ENCODE measurements around the gene NUAK2. TPM values are rescaled to one million over a fixed set of nuclear protein-coding genes. Genes with fewer than 3 reads are reported as not detected.
A peak's percentile ranks its signal among the peaks of the same experiment; 100 is the strongest.

The NUAK2 gene
- total RNA-seq, 2 experiments from 2014 or later = 13.0 to 14.7 TPM

DNA sequence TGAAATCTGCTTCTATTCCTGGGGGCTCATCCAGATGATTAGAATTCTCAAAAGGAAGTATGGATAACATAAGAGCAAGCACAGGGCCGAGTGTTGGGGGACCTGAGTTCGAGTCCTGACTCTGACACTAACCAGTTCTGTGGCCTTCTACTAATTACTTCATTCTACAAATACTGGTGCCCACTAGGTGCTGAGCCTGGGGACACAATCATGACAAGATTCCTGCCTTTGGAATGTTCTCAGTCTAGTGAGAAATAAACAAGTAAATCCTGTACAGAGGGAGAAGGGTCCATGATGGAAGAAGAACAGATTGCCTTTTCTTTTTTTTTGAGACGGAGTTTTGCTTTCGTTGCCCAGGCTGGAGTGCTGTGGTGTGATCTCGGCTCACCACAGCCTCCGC, 2.2 kb upstream of the NUAK2 start:
- peaks cover 31% of the 10 kb centered on the region for H3K27me3 Mint-ChIP-seq
- H3K9me3 Mint-ChIP-seq = no peaks in the 10 kb centered on the region
- peaks cover 24% of the 10 kb centered on the region for H3K4me1 Mint-ChIP-seq
- DNase-seq (no peak), ATAC-seq (ENCODE audit: low read depth) (no peak)
- H3K27ac Mint-ChIP-seq = no peak overlapping the region
- H3K36me3 Mint-ChIP-seq = no peaks in the 10 kb centered on the region
- H3K4me3 Mint-ChIP-seq = no peak overlapping the region
- POLR2A ChIA-PET = interaction anchor here (9.4 kb wide), 1 partner anchor 38 kb away, joined by 170 read pairs; no protein-coding TSS in a partner anchor

DNA sequence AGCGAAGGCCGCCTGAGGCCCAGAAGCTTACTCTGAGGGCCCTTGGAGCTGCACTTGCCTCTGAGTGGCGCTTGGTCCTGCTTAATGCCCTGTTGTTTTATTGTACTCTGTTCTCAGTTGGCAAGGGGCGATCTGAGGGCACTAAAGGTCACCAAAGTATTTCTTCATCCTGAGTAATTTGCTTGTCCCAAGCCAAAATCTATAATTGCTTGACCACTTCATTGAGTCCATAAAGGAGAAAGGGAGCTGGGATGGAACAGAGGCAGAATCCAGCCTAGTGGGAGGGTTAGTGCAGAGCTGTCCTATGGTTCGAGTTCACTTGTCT, 376 bp upstream of the NUAK2 start:
- Mint-ChIP-seq H3K9me3 (no peaks in the 10 kb centered on the region), H3K27me3 (peaks cover 28% of the 10 kb centered on the region), H3K4me3 (peak overlapping the region; percentile 87), H3K4me1 (peaks cover 35% of the 10 kb centered on the region), H3K36me3 (no peaks in the 10 kb centered on the region), H3K27ac (no peak overlapping the region)
- no peak for DNase-seq
- ATAC-seq (ENCODE audit: low read depth) = peak; percentile 34
- POLR2A ChIA-PET = interaction anchor here (0.8 to 9.4 kb wide), 4 partner anchors 36 to 47 kb away, joined by 3 to 170 read pairs (median 16); no protein-coding TSS in a partner anchor

DNA sequence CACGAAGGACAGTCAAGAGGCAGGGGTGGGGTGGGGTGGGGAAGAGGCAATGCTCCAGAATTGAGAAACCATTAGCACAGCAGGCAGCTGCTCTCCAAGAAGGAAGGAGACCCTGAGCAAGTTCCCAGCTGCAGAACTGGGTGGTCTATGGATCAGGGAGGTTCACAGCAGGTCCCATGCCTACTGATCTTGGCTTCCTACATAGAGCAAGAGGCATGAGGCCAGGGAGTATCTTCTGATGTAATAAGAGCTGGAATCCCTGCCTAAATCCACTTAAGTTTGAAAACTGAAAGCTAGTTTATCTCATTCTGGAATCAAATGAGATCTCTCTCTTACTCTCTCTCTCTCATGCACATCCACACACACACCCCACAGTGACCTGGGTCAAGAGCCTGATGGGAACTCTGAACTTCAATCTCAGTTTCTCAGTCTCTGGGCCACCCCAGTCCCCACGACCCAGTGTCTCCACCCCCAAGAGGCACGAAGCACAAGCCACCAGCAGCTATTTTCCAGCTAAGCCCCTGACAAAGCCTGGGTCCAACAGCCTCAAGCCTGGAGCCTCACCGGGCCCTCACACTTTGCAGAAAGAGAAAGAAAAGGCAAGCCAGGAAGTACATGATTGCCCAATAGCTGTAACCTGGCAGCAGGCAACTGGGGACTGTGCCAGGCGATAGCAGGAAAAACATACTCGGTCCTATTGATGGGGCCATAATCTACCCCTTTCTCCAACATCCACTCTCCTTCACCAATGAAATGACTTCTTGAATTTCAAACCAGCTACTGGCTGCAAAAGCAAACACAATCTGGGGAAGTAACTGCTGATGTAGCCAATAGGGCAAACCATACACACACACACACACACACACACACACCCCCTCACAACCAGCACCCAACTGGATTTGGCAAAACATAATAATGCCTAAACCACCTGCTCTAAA, 2.2 kb downstream of the NUAK2 start:
- peak; percentile 43 for DNase-seq
- POLR2A ChIA-PET = interaction anchor here (1.6 to 9.4 kb wide), 3 partner anchors 33 to 46 kb away, joined by 6 to 170 read pairs (median 12); no protein-coding TSS in a partner anchor
- ATAC-seq (ENCODE audit: low read depth) = peak; percentile 29
- Mint-ChIP-seq H3K27me3 (peaks cover 17% of the 10 kb centered on the region), H3K9me3 (no peaks in the 10 kb centered on the region), H3K36me3 (no peaks in the 10 kb centered on the region), H3K4me1 (peaks cover 50% of the 10 kb centered on the region), H3K27ac (peak overlapping the region; percentile 77), H3K4me3 (peak overlapping the region; percentile 87)

DNA sequence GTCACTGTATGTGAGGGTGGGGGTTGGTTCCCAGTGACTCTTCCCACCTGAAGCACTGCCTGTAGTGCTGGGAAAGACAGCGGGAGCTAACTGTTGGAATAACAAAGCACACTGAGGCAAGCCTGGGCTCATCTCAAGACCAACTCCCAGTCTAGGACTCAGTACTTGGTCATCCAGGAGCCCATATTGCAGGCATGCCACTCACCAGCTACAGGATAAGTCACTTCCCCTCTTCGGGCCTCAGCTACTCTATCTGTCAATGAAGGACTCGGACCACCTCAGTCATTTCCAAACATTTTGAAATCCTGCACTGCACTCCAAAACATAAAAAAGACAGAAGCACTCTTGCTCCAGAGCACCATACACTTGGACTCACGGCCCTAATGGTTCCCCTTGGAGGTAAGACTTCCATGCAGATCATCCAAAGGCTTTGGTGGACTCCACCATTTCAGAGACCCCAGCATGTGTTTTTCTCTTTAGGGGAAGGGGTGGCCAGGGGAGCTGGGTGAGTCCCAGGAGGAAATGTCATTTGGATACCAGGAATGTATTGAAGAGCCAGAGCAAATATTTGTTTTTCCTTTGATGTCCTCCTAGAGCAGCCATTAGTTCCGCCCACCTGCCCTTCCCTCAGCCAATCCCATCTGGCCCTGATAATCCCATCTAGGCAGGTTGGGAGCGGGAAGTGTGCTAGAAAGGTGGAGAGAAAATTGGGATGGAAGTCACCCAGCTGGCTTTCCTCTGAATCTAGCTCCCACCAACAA, 3.1 kb downstream of the NUAK2 start:
- POLR2A ChIA-PET = interaction anchor here (1.6 to 9.4 kb wide), 3 partner anchors 32 to 45 kb away, joined by 6 to 170 read pairs (median 12); no protein-coding TSS in a partner anchor
- peaks cover 10% of the 10 kb centered on the region for H3K27me3 Mint-ChIP-seq
- DNase-seq (no peak), ATAC-seq (ENCODE audit: low read depth) (no peak)
- H3K27ac Mint-ChIP-seq = peak overlapping the region; percentile 65
- no peaks in the 10 kb centered on the region for H3K9me3 Mint-ChIP-seq
- H3K36me3 Mint-ChIP-seq = no peaks in the 10 kb centered on the region
- H3K4me1 Mint-ChIP-seq = peaks cover 55% of the 10 kb centered on the region
- peak overlapping the region; percentile 50 for H3K4me3 Mint-ChIP-seq

DNA sequence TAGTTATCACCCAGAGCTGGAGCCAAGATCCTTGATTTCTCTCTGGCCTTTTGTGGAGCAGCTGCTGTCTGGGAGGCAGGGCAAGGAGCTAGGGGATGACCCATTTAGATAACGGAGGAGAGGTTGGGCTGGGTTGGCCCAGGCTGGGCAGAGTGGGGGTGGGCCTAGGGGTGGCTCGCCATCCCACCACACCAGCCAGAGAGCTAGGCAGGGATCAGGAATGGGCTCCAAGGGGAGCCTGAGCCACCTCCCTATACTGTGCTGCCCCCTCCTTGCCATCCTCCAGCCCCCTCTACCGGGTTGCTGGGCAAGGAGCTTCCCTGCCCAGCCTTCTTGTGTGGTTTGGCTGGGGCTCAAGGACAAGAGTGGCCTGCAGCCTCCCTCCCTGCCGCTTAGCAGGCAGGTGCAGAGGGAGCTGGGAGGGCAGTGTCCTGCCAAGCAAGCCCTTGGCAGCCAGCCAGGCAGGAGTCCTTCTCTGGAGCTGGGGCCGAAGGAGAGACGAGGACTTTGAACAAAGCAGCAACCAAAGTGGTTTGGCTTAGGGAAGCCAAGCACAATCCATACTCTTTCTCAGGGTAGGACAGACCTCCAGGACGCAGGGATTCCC, 4.1 kb downstream of the NUAK2 start:
- Mint-ChIP-seq H3K4me3 (peak overlapping the region; percentile 7), H3K27ac (peak overlapping the region; percentile 52), H3K27me3 (peaks cover 6% of the 10 kb centered on the region), H3K4me1 (peaks cover 63% of the 10 kb centered on the region), H3K36me3 (no peaks in the 10 kb centered on the region), H3K9me3 (no peaks in the 10 kb centered on the region)
- POLR2A ChIA-PET = interaction anchor here (1.1 to 9.4 kb wide), 2 partner anchors 14 to 31 kb away, joined by 3 to 170 read pairs; no protein-coding TSS in a partner anchor
- DNase-seq (no peak), ATAC-seq (ENCODE audit: low read depth) (no peak)

DNA sequence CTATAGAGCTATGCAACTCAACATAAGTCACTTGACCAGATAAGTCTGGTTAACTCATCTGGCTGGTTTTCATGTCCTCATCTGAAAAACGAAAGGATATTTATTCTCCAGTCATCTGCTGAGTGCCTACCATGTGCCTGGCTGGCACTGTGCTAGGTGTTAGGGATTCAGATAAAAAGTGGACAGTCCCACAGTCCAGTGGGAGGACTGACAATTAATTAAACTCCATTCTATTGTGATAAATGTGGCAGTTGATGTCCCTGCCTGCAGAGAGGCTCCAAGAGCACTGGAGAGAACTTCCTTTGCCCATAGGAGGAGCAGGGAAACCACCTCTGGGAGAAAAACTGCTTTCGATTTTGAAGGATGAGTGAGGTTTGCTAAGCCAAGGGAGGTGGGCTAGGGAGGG, 5.4 kb downstream of the NUAK2 start:
- Mint-ChIP-seq H3K27ac (peak overlapping the region; percentile 11), H3K36me3 (no peaks in the 10 kb centered on the region), H3K4me1 (peaks cover 61% of the 10 kb centered on the region), H3K9me3 (no peaks in the 10 kb centered on the region), H3K4me3 (peak overlapping the region; percentile 46), H3K27me3 (no peaks in the 10 kb centered on the region)
- ATAC-seq (ENCODE audit: low read depth) (no peak), DNase-seq (no peak)
- POLR2A ChIA-PET = interaction anchor here (2.0 to 3.3 kb wide), 2 partner anchors 29 to 38 kb away, joined by 4 to 79 read pairs; no protein-coding TSS in a partner anchor

DNA sequence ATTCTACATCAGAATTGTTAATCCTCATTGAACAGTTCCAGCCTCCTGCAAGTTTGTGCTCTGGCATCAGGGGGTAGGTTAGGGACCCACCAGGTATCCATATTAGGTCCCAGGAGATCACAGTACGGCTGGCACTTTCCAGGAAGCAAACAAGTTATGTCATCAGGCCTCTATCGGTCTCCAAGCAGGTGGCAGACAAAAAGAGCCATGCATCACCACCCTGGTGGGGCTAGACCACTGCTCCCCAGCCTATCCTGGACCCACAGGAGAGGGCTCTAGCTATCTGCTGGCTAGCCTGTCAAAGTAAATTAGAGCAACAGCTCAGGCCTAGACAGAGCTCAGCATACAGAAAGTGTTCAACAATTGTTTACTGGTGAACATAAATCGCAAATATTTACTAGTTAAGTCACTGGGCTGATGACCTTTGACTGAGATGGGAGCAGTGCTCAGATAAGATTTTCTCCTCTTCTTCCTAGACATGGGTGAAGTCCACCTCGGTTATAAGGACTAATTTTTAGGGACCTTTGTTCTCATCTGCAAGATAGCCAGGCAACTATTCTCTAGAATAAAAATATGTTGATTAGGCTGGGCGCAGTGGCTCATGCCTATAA, 6.4 kb downstream of the NUAK2 start:
- H3K27me3 Mint-ChIP-seq = no peaks in the 10 kb centered on the region
- peak overlapping the region; percentile 5 for H3K4me3 Mint-ChIP-seq
- POLR2A ChIA-PET = interaction anchor here (1.7 to 3.3 kb wide), 3 partner anchors 12 to 37 kb away, joined by 4 to 79 read pairs (median 8); no protein-coding TSS in a partner anchor
- no peak for ATAC-seq (ENCODE audit: low read depth)
- no peak for DNase-seq
- H3K9me3 Mint-ChIP-seq = no peaks in the 10 kb centered on the region
- peaks cover 55% of the 10 kb centered on the region for H3K4me1 Mint-ChIP-seq
- peaks cover 7% of the 10 kb centered on the region for H3K36me3 Mint-ChIP-seq
- peak overlapping the region; percentile 83 for H3K27ac Mint-ChIP-seq

DNA sequence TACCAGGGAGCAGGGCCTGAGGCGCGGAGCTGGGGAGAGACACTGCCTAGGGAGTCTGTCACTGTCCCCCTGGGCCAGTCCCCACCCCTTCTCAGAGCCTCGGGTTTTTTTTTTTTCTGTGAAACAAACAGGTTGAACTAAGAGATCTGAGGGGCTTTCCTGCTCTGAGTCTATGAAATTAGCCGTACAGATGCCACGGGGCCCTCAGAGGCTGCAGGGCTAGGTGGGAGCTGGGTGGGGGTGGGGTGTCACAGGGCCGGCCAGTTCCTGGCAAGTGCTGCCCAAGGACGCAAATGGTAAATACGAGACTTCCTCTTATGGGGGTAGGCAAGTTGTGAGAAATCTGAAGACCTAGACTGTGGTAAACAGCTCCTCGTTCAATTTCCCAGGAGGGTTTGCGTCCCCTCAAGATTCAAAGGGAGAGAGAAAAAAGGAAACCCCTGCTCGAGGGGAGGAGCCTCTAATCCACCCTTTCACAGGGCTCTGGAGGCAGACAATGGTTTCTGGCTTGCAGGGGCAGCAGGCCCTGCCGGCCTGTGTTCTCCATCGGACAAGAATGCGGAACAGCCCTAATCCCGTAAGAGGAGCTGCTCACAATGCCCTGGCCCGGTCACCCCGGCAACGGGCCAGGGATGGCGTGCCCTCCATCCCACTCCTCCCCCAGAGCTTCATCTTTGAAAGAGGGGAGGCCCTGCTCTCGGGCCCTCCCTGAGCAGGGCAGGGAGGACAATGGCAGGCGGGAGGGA, 7.8 kb downstream of the NUAK2 start:
- Mint-ChIP-seq H3K27ac (peak overlapping the region; percentile 83), H3K4me1 (peaks cover 43% of the 10 kb centered on the region), H3K36me3 (peaks cover 7% of the 10 kb centered on the region), H3K9me3 (no peaks in the 10 kb centered on the region), H3K27me3 (no peaks in the 10 kb centered on the region), H3K4me3 (peak overlapping the region; percentile 79)
- POLR2A ChIA-PET = interaction anchor here (1.0 to 3.3 kb wide), 9 partner anchors 10 to 114 kb away, joined by 4 to 79 read pairs (median 7); no protein-coding TSS in a partner anchor
- ATAC-seq (ENCODE audit: low read depth) (peak; percentile 75), DNase-seq (peak; percentile 58)

DNA sequence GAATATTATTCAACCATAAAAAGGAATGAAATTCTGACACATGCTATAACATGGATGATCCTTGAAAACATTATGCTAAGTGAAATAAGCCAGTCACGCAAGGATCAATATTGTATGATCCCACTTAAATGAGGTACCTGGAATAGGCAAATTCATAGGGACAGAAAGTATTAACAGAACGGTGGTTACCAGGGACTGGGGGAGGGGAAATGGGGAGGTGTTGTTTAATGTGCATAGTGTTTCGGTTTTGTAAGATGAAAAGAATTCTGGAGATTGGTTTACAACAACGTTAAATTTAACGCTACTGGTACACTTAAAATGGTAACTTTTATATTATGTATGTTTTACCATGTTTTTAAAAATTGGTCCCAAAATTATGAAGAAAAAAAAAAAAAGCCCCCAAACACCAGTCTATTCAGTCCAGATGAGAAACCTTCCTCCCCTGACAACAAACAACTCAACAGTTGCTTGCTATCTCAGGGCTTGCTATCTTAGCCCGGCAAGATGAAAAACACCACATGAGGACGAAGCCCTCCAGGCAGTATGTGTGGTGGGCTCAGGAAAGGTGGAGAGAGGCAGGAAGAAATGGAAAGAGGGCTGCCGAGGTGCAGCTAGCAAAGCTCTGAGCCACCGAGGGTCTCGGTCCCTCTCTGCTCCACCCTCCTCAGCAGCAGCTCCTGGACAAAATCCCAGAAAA, 8.5 kb downstream of the NUAK2 start:
- Mint-ChIP-seq H3K27ac (peak overlapping the region; percentile 83), H3K36me3 (peaks cover 9% of the 10 kb centered on the region)
- no peak for DNase-seq

DNA sequence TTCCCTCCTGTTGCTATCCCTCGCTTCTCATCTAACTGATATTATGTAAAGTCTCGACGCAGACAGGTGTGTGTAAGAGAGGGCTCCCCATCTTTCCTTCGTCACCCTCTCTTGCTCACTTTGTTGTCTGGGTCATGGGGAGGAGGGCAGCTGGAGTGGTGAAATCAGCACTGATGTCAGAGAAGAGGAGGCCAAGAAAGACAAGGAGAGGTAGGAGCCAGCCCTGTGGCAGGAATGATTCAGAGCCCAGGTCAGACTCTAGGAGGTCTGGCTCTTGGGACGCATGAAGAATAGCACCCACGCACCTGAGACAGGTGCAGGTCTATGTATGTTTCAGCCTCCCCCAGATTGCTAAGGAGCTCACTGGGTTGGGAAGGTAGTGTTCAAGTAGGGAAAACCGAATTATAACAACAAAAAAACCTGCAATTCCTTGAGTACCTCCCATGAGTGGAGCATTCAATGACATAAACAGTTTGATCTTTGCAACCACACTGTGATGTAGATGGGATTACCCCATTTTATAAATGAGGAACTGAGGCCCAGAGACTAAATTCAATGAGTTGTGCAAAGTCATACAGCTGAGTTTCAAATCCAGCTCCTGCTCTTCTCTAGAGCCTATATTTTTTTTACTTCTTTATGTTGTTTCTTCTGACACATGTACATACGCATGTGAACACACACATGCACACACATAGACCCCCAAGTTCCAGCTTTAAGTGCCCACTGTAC, 10.4 kb downstream of the NUAK2 start:
- no peak for DNase-seq
- H3K27ac Mint-ChIP-seq = no peak overlapping the region
- peaks cover 12% of the 10 kb centered on the region for H3K36me3 Mint-ChIP-seq
- H3K4me1 Mint-ChIP-seq = peaks cover 29% of the 10 kb centered on the region
- POLR2A ChIA-PET = interaction anchor here (1.0 to 2.1 kb wide), 3 partner anchors 11 to 26 kb away, joined by 3 to 5 read pairs (median 3); no protein-coding TSS in a partner anchor
- ATAC-seq (ENCODE audit: low read depth) = no peak
- H3K4me3 Mint-ChIP-seq = no peak overlapping the region
- H3K9me3 Mint-ChIP-seq = no peaks in the 10 kb centered on the region
- peaks cover 2% of the 10 kb centered on the region for H3K27me3 Mint-ChIP-seq

More for the DNA sequence above, 8.5 kb downstream of the NUAK2 start:
- ATAC-seq (ENCODE audit: low read depth) = no peak
- POLR2A ChIA-PET = interaction anchor here (1.1 to 3.3 kb wide), 8 partner anchors 10 to 113 kb away, joined by 4 to 79 read pairs (median 8); no protein-coding TSS in a partner anchor
- peak overlapping the region; percentile 79 for H3K4me3 Mint-ChIP-seq
- no peaks in the 10 kb centered on the region for H3K9me3 Mint-ChIP-seq
- peaks cover 37% of the 10 kb centered on the region for H3K4me1 Mint-ChIP-seq
- H3K27me3 Mint-ChIP-seq = no peaks in the 10 kb centered on the region

DNA sequence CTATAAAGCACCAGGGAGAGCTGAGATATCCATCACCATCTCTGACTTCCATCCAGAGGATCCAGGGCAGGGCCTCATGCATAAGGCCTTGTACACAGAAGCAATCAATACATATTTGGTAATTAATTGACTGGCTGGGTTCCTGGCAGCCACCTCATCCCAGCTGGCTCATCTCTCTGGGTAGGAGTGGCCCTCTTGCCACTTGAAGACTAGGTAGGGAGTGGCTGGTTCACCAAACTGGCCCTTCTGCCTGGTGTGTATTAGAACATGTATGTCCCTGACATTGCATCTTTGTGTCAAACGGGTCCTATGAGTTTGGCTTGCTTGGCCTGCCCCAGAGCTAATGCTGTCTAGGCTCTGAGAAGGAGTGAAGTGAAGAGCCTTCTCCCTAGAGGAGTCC, 11.8 kb downstream of the NUAK2 start:
- H3K27me3 Mint-ChIP-seq = peaks cover 2% of the 10 kb centered on the region
- H3K4me1 Mint-ChIP-seq = peaks cover 30% of the 10 kb centered on the region
- ATAC-seq (ENCODE audit: low read depth) (no peak), DNase-seq (no peak)
- H3K36me3 Mint-ChIP-seq = peaks cover 14% of the 10 kb centered on the region
- no peak overlapping the region for H3K4me3 Mint-ChIP-seq
- H3K27ac Mint-ChIP-seq = no peak overlapping the region
- no peaks in the 10 kb centered on the region for H3K9me3 Mint-ChIP-seq
- POLR2A ChIA-PET = interaction anchor here (1.0 kb wide), 1 partner anchor 15 kb away, joined by 3 read pairs; no protein-coding TSS in a partner anchor

All from activated naive CD8-positive, alpha-beta T cell treated with anti-CD3 and anti-CD28 coated beads, Interleukin-2, amount 10 ng/mL, durations not matched to agents 7 days and 5 days (primary cell).